ENCODE data around the gene GRWD1. TPM values are rescaled to one million over a fixed set of nuclear protein-coding genes. Genes with fewer than 3 reads are reported as not detected.

Gene GRWD1
- total and polyA plus RNA-seq, 2 donors (not counting 1 experiment from before 2014, with no cell fraction given), result 10.6 to 40.7 TPM

GRCh38 chr19:48473161-48473966 is 27.6 kb downstream of the GRWD1 start:
- Histone ChIP-seq H3K4me3 (ENCODE audit: control extremely low read depth in 1 of 5, extremely low read depth in 1 of 5, insufficient read depth in 1 of 5, low read depth in 2 of 5, low read length in 4 of 5) (no peak overlapping the region), H3K9me3 (ENCODE audit: control extremely low read depth in 1 of 3, control insufficient read depth in 2 of 3, insufficient read depth in 1 of 3, low read length in 2 of 3) (no peaks in the 10 kb centered on the region), H3K79me2 (ENCODE audit: control insufficient read depth, insufficient read depth, low read length) (peaks cover 11% of the 10 kb centered on the region), H3K36me3 (replicated peaks in 1 of 2; ENCODE audit: control extremely low read depth in 1 of 2, control insufficient read depth in 1 of 2, extremely low read depth in 1 of 2, insufficient read depth in 2 of 2, low read length in 1 of 2) (peaks cover 2 to 49% of the 10 kb centered on the region in 2 experiments), H3K9ac (ENCODE audit: low read length) (no peak overlapping the region), H2AFZ (ENCODE audit: insufficient read depth, low read depth, low read length, poor library complexity, severe bottlenecking) (no peak overlapping the region), H3K4me2 (replicated peaks; ENCODE audit: low read depth, low read length, poor library complexity, severe bottlenecking) (no peak overlapping the region), H3K27ac (ENCODE audit: low read length in 2 of 2) (no peak overlapping the region), H3K27me3 (replicated peaks in 1 of 4; ENCODE audit: control extremely low read depth in 1 of 4, control insufficient read depth in 3 of 4, insufficient read depth in 4 of 4, low read length in 3 of 4) (no peaks in the 10 kb centered on the region), H3K4me1 (ENCODE audit: control insufficient read depth in 2 of 2, insufficient read depth in 2 of 2, low read length in 2 of 2) (peaks cover 7 to 11% of the 10 kb centered on the region in 2 donors), H4K20me1 (ENCODE audit: control insufficient read depth, insufficient read depth, low read length, poor library complexity, severe bottlenecking) (peaks cover 9% of the 10 kb centered on the region)
- no peak for TF ChIP-seq EZH2 (IDR thresholded peaks at IDR 0.05; ENCODE audit: borderline replicate concordance, insufficient read depth, low read depth, low read length, poor library complexity, severe bottlenecking)
- no peak for TF ChIP-seq CTCF (IDR thresholded peaks at IDR 0.05)
- Mint-ChIP-seq H3K9me3 (ENCODE audit: insufficient read depth) (no peaks in the 10 kb centered on the region), H3K27me3 (no peaks in the 10 kb centered on the region), H3K4me1 (peaks cover 17% of the 10 kb centered on the region), H3K4me3 (no peak overlapping the region), H3K27ac (no peak overlapping the region)
- ATAC-seq (ENCODE audit: low read depth) (no peak), DNase-seq (no peak)
- intact Hi-C loops (cut with micrococcal nuclease), result no loop called here
- WGBS (ENCODE audit: insufficient coverage), result 98% methylated on average over 10 of the region's 14 CpGs
- POLR2A ChIA-PET, result no interaction called here
- CTCF ChIA-PET, result no interaction called here

DNA sequence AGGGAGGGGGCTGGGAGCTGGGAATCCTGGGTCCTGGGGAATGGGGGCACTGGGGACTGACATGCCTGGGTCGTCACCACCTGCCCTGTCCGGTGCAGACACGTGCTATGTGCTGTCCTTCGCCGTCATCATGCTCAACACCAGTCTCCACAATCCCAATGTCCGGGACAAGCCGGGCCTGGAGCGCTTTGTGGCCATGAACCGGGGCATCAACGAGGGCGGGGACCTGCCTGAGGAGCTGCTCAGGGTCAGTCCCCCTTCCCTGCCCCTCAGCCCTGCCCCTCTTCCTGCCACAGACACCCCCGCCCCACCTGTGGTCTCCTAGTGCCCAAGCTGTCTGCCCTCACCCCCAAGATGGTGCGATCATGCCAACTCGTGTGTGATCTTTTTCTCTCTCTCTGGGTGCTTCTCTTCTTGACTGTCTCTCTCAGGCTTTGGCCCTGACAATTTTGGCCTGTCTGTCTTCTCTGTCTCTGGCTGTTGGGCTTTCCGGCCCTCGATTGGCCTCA is 28.4 kb downstream of the GRWD1 start:
- Histone ChIP-seq H3K27ac (ENCODE audit: low read length in 2 of 2) (no peak overlapping the region), H3K36me3 (replicated peaks in 1 of 2; ENCODE audit: control extremely low read depth in 1 of 2, control insufficient read depth in 1 of 2, extremely low read depth in 1 of 2, insufficient read depth in 2 of 2, low read length in 1 of 2) (peaks cover 2 to 49% of the 10 kb centered on the region in 2 experiments), H3K4me3 (ENCODE audit: control extremely low read depth in 1 of 5, extremely low read depth in 1 of 5, insufficient read depth in 1 of 5, low read depth in 2 of 5, low read length in 4 of 5) (no peak overlapping the region), H3K27me3 (replicated peaks in 1 of 4; ENCODE audit: control extremely low read depth in 1 of 4, control insufficient read depth in 3 of 4, insufficient read depth in 4 of 4, low read length in 3 of 4) (no peaks in the 10 kb centered on the region), H4K20me1 (ENCODE audit: control insufficient read depth, insufficient read depth, low read length, poor library complexity, severe bottlenecking) (peaks cover 9% of the 10 kb centered on the region), H3K79me2 (ENCODE audit: control insufficient read depth, insufficient read depth, low read length) (peaks cover 11% of the 10 kb centered on the region), H3K9me3 (ENCODE audit: control extremely low read depth in 1 of 3, control insufficient read depth in 2 of 3, insufficient read depth in 1 of 3, low read length in 2 of 3) (no peaks in the 10 kb centered on the region), H2AFZ (ENCODE audit: insufficient read depth, low read depth, low read length, poor library complexity, severe bottlenecking) (no peak overlapping the region), H3K4me1 (ENCODE audit: control insufficient read depth in 2 of 2, insufficient read depth in 2 of 2, low read length in 2 of 2) (peaks cover 5 to 8% of the 10 kb centered on the region in 2 donors), H3K4me2 (replicated peaks; ENCODE audit: low read depth, low read length, poor library complexity, severe bottlenecking) (no peak overlapping the region), H3K9ac (ENCODE audit: low read length) (no peak overlapping the region)
- no peak overlapping the region for H3K27ac Mint-ChIP-seq
- H3K9me3 Mint-ChIP-seq (ENCODE audit: insufficient read depth), result no peaks in the 10 kb centered on the region
- WGBS (ENCODE audit: insufficient coverage), result 94% methylated on average over 16 of the region's 16 CpGs
- peaks cover 12% of the 10 kb centered on the region for H3K4me1 Mint-ChIP-seq
- no peak overlapping the region for H3K4me3 Mint-ChIP-seq
- no peak for ATAC-seq (ENCODE audit: low read depth)
- no peak for TF ChIP-seq CTCF (IDR thresholded peaks at IDR 0.05)
- TF ChIP-seq EZH2 (IDR thresholded peaks at IDR 0.05; ENCODE audit: borderline replicate concordance, insufficient read depth, low read depth, low read length, poor library complexity, severe bottlenecking), result no peak
- intact Hi-C loops (cut with micrococcal nuclease), result no loop called here
- POLR2A ChIA-PET, result interaction anchor here (0.6 kb wide), 1 partner anchor 639 kb away, joined by 3 read pairs; no protein-coding TSS in a partner anchor
- CTCF ChIA-PET, result no interaction called here
- no peaks in the 10 kb centered on the region for H3K27me3 Mint-ChIP-seq
- no peak for DNase-seq

Data from B cell (primary cell).